HL-60 (cell line): Measurements from ENCODE around the gene GABRR2.

Experiments
- CTCF ChIP-seq: IDR thresholded peaks from one replicate; pipeline ENCODE4 v1.5.1; 2011; ENCODE audit warnings: low read length, control low read depth, inconsistent platforms; ENCODE audit not compliant: insufficient read depth
- POLR2AphosphoS5 ChIP-seq: IDR thresholded peaks from 2 replicates; pipeline ENCODE4 v1.6.1; 2012; ENCODE audit warnings: low read depth
- SPI1 ChIP-seq: IDR thresholded peaks from 2 replicates; pipeline ENCODE4 v1.6.1; 2012; ENCODE audit warnings: low read depth, mild to moderate bottlenecking, borderline replicate concordance

GRCh38 chr6:89299466-89299850, 15.6 kb downstream of the GABRR2 start:
- TF ChIP-seq CTCF: no peak
- TF ChIP-seq POLR2AphosphoS5: no peak
- no peak for TF ChIP-seq SPI1
